H9 (cell line): Measurements from ENCODE around the gene CPLX4. TPM values are rescaled to one million over a fixed set of nuclear protein-coding genes. Genes with fewer than 3 reads are reported as not detected.

Experiments used
- DNase-seq: peaks from one replicate; pipeline ENCODE4 v3.0.0-alpha.2; 2017
- H2AFZ ChIP-seq: one replicate; pipeline ENCODE4 v1.6.1; 2013; ENCODE audit warnings: mild to moderate bottlenecking, low read length, control low read depth, moderate library complexity
- H2AK5ac ChIP-seq: 2 replicates; pipeline ENCODE4 v1.6.1; 2013; ENCODE audit warnings: low read length, control low read depth, mixed read lengths; ENCODE audit not compliant: insufficient read length
- H2BK120ac ChIP-seq: one replicate; pipeline ENCODE4 v1.6.1; 2013; ENCODE audit warnings: low read depth, mild to moderate bottlenecking, low read length, control low read depth, inconsistent platforms; ENCODE audit not compliant: poor library complexity, severe bottlenecking
- H2BK12ac ChIP-seq: 2 replicates; pipeline ENCODE4 v1.6.1; 2013; ENCODE audit warnings: low read length, control low read depth, mixed read lengths, low read depth; ENCODE audit not compliant: insufficient read length
- H2BK15ac ChIP-seq: 2 replicates; pipeline ENCODE4 v1.6.1; 2013; ENCODE audit warnings: low read depth, low read length, control low read depth
- H2BK20ac ChIP-seq: one replicate; pipeline ENCODE4 v1.6.1; 2013; ENCODE audit warnings: low read depth, mild to moderate bottlenecking, low read length, control low read depth, inconsistent platforms; ENCODE audit not compliant: poor library complexity, severe bottlenecking
- H2BK5ac ChIP-seq: 2 replicates; pipeline ENCODE4 v1.6.1; 2013; ENCODE audit warnings: low read length, control low read depth, mixed read lengths; ENCODE audit not compliant: insufficient read length
- H3K14ac ChIP-seq: 2 replicates; pipeline ENCODE4 v1.6.1; 2013; ENCODE audit warnings: low read length, control low read depth; ENCODE audit not compliant: insufficient read depth
- H3K18ac ChIP-seq: 2 replicates; pipeline ENCODE4 v1.6.1; 2013; ENCODE audit warnings: low read depth, mild to moderate bottlenecking, mixed read lengths, low read length, control low read depth; ENCODE audit not compliant: insufficient read length
- H3K23ac ChIP-seq: 2 replicates; pipeline ENCODE4 v1.6.1; 2013; ENCODE audit warnings: low read length, control low read depth, mixed read lengths, low read depth; ENCODE audit not compliant: insufficient read length
- H3K23me2 ChIP-seq: 2 replicates; pipeline ENCODE4 v1.6.1; 2013; ENCODE audit warnings: low read depth, mild to moderate bottlenecking, mixed read lengths, low read length, control low read depth; ENCODE audit not compliant: insufficient read length, poor library complexity, severe bottlenecking
- H3K27ac ChIP-seq: 2 replicates; pipeline ENCODE4 v1.5.1; 2013; ENCODE audit warnings: low read length, control low read depth, mixed read lengths, low read depth; ENCODE audit not compliant: insufficient read length
- H3K27me3 ChIP-seq: 2 replicates; pipeline ENCODE4 v1.6.1; 2013; ENCODE audit warnings: low read length, control low read depth, inconsistent platforms; ENCODE audit not compliant: insufficient read depth
- H3K4ac ChIP-seq: 2 replicates; pipeline ENCODE4 v1.6.1; 2013; ENCODE audit warnings: low read depth, mild to moderate bottlenecking, control low read depth, inconsistent platforms, low read length, moderate library complexity
- H3K4me1 ChIP-seq: 2 replicates; pipeline ENCODE4 v1.6.1; 2013; ENCODE audit warnings: low read length, control low read depth, inconsistent platforms; ENCODE audit not compliant: insufficient read depth
- H3K4me2 ChIP-seq: 2 replicates; pipeline ENCODE4 v1.6.1; 2013; ENCODE audit warnings: low read length, control low read depth, mixed read lengths; ENCODE audit not compliant: insufficient read length, insufficient read depth
- H3K56ac ChIP-seq: 2 replicates; pipeline ENCODE4 v1.6.1; 2013; ENCODE audit warnings: low read depth, mild to moderate bottlenecking, mixed read lengths, low read length, control low read depth; ENCODE audit not compliant: insufficient read length
- H3K79me1 ChIP-seq: 2 replicates; pipeline ENCODE4 v1.6.1; 2013; ENCODE audit warnings: low read depth, mild to moderate bottlenecking, moderate library complexity, low read length, control low read depth, inconsistent platforms; ENCODE audit not compliant: insufficient read depth, poor library complexity, severe bottlenecking
- H3K79me2 ChIP-seq: 2 replicates; pipeline ENCODE4 v1.6.1; 2013; ENCODE audit warnings: low read length, control low read depth, inconsistent platforms; ENCODE audit not compliant: insufficient read depth
- H3K9ac ChIP-seq: 2 replicates; pipeline ENCODE4 v1.6.1; 2013; ENCODE audit warnings: low read length, control low read depth, mixed read lengths; ENCODE audit not compliant: insufficient read length; ENCODE audit errors: extremely low read depth
- H3K9me3 ChIP-seq: one replicate; pipeline ENCODE4 v1.6.1; 2013; ENCODE audit warnings: low read depth, low read length, inconsistent platforms; ENCODE audit not compliant: control insufficient read depth
- H3T11ph ChIP-seq: one replicate; pipeline ENCODE4 v1.6.1; 2013; ENCODE audit warnings: mild to moderate bottlenecking, low read length, control low read depth, inconsistent platforms
- H4K20me1 ChIP-seq: one replicate; pipeline ENCODE4 v1.6.1; 2013; ENCODE audit not compliant: control insufficient read depth, insufficient read length, insufficient read depth
- H4K5ac ChIP-seq: 2 replicates; pipeline ENCODE4 v1.6.1; 2013; ENCODE audit warnings: low read depth, mild to moderate bottlenecking, mixed read lengths, low read length, control low read depth; ENCODE audit not compliant: insufficient read length
- H4K8ac ChIP-seq: replicated peaks from 2 replicates; pipeline ENCODE4 v1.6.1; 2013; ENCODE audit warnings: low read length, control low read depth, mixed read lengths, low read depth; ENCODE audit not compliant: insufficient read length
- H4K91ac ChIP-seq: 2 replicates; pipeline ENCODE4 v1.6.1; 2013; ENCODE audit warnings: low read depth, mild to moderate bottlenecking, moderate library complexity, mixed read lengths, low read length, control low read depth; ENCODE audit not compliant: insufficient read length
- H3K27ac Mint-ChIP-seq, 3 experiments: 2 replicates in 2 of 3; 3 replicates in 1 of 3; pipeline ENCODE4 v1.8.0; 2020 to 2021; ENCODE audit warnings: mixed read lengths in 3 of 3, mild to moderate bottlenecking in 1 of 3, moderate library complexity in 1 of 3
- H3K27me3 Mint-ChIP-seq: 2 replicates; pipeline ENCODE4 v1.8.0; 2021; ENCODE audit warnings: low read depth, mild to moderate bottlenecking, moderate library complexity, mixed read lengths
- H3K36me3 Mint-ChIP-seq, 3 experiments: 2 replicates in 2 of 3; 3 replicates in 1 of 3; pipeline ENCODE4 v1.8.0; 2020 to 2021; ENCODE audit warnings: low read depth in 3 of 3, mixed read lengths in 3 of 3; ENCODE audit not compliant: insufficient read depth in 1 of 3
- H3K4me1 Mint-ChIP-seq, 2 experiments: 2 replicates each; pipeline ENCODE4 v1.8.0; 2020; ENCODE audit warnings: mixed read lengths in 2 of 2
- H3K4me3 Mint-ChIP-seq, 2 experiments: 2 replicates in 1 of 2; 3 replicates in 1 of 2; pipeline ENCODE4 v1.8.0; 2020 to 2021; ENCODE audit warnings: mild to moderate bottlenecking in 2 of 2, mixed read lengths in 2 of 2, moderate library complexity in 1 of 2
- H3K9me3 Mint-ChIP-seq, 2 experiments: 2 replicates in 1 of 2; 3 replicates in 1 of 2; pipeline ENCODE4 v1.8.0; 2020; ENCODE audit warnings: mild to moderate bottlenecking in 2 of 2, mixed read lengths in 2 of 2, moderate library complexity in 1 of 2
- WGBS: extraction: QIAGEN DNeasy Blood & Tissue Kit; methylation state at CpG from one replicate; pipeline ENCODE4 v1.1.7; 2013; ENCODE audit warnings: missing lambda C conversion rate, low lambda C conversion rate, mixed read lengths; ENCODE audit not compliant: insufficient read length; ENCODE audit errors: extremely low coverage; 5-methylcytosine and 5-hydroxymethylcytosine counted together
- total RNA-seq: library from RNA; stranded (reverse); gene quantifications from 2 replicates; pipeline ENCODE4 v1.2.1, GENCODE V29; 2021
- TF ChIP-seq, protein P1 (sequence below): fragments of 200-600 bp; sonication (generic); conservative IDR thresholded peaks from 3 replicates; pipeline ENCODE4 v1.8.0; 2021; ENCODE audit warnings: antibody characterized with exemption, mild to moderate bottlenecking

The CPLX4 gene
- total RNA-seq, 1 experiment from 2014 or later = not detected

DNA sequence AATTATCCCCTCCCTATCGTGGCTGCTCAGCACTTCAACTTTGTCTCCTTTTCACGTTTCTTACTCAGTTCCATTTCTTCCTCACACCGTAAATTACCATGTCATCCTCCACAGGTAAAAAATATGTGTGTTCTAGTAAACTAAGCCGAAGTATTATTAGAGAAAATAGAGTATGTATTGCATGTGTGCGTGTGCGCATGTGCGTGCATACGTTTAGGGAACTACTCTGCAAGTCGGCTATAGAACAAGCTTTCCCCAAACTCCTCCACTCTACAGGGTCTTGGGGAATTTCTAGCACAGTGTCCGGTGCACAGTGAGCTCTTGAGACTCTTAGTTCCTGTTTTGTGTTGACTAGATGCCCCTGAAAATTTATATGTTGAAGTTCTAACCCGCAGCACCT, 36.1 kb downstream of the CPLX4 start:
- H3K36me3 Mint-ChIP-seq = no peaks in the 10 kb centered on the region
- TF ChIP-seq, protein P1, sequence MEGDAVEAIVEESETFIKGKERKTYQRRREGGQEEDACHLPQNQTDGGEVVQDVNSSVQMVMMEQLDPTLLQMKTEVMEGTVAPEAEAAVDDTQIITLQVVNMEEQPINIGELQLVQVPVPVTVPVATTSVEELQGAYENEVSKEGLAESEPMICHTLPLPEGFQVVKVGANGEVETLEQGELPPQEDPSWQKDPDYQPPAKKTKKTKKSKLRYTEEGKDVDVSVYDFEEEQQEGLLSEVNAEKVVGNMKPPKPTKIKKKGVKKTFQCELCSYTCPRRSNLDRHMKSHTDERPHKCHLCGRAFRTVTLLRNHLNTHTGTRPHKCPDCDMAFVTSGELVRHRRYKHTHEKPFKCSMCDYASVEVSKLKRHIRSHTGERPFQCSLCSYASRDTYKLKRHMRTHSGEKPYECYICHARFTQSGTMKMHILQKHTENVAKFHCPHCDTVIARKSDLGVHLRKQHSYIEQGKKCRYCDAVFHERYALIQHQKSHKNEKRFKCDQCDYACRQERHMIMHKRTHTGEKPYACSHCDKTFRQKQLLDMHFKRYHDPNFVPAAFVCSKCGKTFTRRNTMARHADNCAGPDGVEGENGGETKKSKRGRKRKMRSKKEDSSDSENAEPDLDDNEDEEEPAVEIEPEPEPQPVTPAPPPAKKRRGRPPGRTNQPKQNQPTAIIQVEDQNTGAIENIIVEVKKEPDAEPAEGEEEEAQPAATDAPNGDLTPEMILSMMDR = no peak
- no peaks in the 10 kb centered on the region for H3K79me2 ChIP-seq
- H3K27me3 ChIP-seq = peaks cover 6% of the 10 kb centered on the region
- H3K4me2 ChIP-seq = no peak overlapping the region
- H2BK5ac ChIP-seq = no peak overlapping the region
- no peaks in the 10 kb centered on the region for H3K23me2 ChIP-seq
- no peaks in the 10 kb centered on the region for H4K20me1 ChIP-seq
- no peak overlapping the region for H3K9ac ChIP-seq
- no peak overlapping the region for H4K8ac ChIP-seq
- no peaks in the 10 kb centered on the region for H3K79me1 ChIP-seq
- H3K18ac ChIP-seq = no peak overlapping the region
- no peak overlapping the region for H2BK12ac ChIP-seq
- H3K4me3 Mint-ChIP-seq = no peak overlapping the region
- no peak overlapping the region for H2AFZ ChIP-seq
- H2BK120ac ChIP-seq = no peak overlapping the region
- no peak overlapping the region for H4K91ac ChIP-seq
- no peak overlapping the region for H3K27ac ChIP-seq
- no peak overlapping the region for H3K27ac Mint-ChIP-seq
- no peak overlapping the region for H2BK15ac ChIP-seq
- WGBS = no CpG with 5 or more reads among the region's 11 CpGs
- H3K27me3 Mint-ChIP-seq = peaks cover 94% of the 10 kb centered on the region
- peaks cover 0 to 3% of the 10 kb centered on the region in 2 experiments; a peak in 2 of 4 replicates for H3K4me1 Mint-ChIP-seq
- H3K14ac ChIP-seq = no peak overlapping the region
- H3K23ac ChIP-seq = no peak overlapping the region
- H3K9me3 Mint-ChIP-seq = no peaks in the 10 kb centered on the region
- no peaks in the 10 kb centered on the region for H3K4me1 ChIP-seq
- no peaks in the 10 kb centered on the region for H3K9me3 ChIP-seq
- H2AK5ac ChIP-seq = no peak overlapping the region
- DNase-seq = no peak
- no peak overlapping the region for H3K56ac ChIP-seq
- H4K5ac ChIP-seq = no peak overlapping the region
- no peak overlapping the region for H3K4ac ChIP-seq
- H3T11ph ChIP-seq = no peak overlapping the region
- no peak overlapping the region for H2BK20ac ChIP-seq
